ENCODE data around the gene SPNS1.
A peak's percentile ranks its signal among the peaks of the same experiment; 100 is the strongest.
"Not testable (repeated sequence)": the region's sequence is repeated elsewhere in the genome, so short reads cannot be mapped to it uniquely, and the experiment has no call there.

SPNS1 gene

DNA sequence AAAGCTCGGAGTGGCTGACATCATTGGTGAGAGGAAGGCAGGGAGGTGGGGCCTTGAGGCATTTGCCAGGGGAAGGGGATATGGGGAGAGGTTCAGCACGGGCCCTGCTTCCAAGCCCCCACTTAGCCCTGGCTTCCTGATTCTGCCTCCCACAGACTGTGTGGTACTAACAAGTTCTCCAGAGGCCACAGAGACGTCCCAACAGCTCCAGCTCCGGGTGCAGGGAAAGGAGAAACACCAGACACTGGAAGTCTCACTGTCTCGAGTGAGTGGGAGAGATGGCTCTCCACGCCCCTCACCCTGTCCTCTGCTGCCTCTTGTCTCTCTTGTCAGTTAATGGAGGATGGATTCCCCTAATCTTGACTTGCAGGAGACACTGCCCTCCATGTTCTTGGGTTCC is 15.7 kb upstream of the SPNS1 start:
- no peak for DNase-seq

DNA sequence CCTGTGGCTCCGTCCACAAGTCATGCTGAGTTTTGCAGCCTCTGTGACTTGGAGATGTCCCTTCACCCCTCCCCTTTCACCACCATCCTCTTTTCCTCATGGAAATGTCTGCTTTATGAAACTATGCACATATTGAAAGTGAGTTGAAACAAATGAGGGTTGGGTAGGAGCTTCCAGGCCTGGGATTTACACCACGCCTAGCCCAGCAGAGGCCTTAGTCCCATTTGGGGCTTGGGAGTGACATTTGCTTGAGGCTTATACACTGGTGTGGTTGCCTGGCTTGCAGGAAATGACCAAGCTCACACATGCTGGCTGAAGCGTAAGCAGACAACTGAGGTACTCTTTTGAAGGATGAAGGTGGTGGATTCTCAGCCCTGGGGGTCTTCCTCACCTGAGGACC is 10.5 kb upstream of the SPNS1 start:
- DNase-seq, result no peak

DNA sequence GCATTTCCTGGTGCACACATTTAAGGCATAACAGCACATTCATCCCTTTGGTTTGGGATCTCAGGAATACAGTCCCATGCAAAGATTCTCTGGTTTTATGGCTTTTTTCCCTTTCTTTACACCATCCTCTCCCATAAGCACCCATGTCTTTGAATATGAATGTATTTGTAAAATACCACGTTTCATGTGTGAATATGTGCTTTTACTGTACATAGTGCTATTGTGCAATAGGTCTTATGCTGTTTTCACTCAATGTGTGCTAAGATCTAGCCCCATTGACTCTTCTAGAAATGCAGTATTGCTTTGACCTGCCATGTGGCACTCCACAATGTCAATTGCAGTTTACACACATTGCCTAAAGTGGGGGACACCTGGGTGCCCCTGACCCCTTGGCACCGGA is 10.1 kb upstream of the SPNS1 start:
- DNase-seq, result no peak

GRCh38 chr16:28967156-28967555 is 7.4 kb upstream of the SPNS1 start:
- DNase-seq, result no peak

DNA sequence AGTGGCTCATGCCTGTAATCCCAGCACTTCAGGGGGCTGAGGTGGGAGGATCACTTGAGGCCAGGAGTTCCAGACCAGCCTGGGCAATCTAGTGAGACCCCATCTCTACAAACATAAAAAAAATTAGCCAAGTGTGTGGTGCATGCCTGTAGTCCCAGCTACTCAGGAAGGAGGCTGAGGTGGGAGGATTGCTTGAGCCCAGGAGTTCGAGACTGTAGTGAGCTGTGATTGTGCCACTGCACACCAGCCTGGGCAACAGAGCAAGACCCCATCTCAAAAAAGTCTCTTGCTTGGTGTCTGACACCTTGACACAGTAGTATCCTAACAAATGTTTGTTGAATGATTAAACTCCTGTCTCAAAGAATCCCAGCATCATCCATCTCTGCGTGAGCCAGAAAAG is 4.9 kb upstream of the SPNS1 start:
- DNase-seq, result not testable (repeated sequence)

- no peak for DNase-seq
Measured at GRCh38 chr16:28974007-28974436, 556 bp upstream of the SPNS1 start.

DNA sequence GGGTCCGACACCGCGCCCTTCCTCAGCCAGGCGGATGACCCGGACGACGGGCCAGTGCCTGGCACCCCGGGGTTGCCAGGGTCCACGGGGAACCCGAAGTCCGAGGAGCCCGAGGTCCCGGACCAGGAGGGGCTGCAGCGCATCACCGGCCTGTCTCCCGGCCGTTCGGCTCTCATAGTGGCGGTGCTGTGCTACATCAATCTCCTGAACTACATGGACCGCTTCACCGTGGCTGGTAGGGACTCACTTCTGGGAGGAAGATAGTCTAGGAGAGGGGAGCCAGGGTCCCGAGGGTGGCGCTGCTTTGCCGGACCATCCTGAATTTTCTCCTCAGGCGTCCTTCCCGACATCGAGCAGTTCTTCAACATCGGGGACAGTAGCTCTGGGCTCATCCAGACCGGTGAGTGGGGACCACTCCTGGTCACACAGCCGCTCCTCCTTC is 601 bp downstream of the SPNS1 start:
- DNase-seq, result no peak

DNA sequence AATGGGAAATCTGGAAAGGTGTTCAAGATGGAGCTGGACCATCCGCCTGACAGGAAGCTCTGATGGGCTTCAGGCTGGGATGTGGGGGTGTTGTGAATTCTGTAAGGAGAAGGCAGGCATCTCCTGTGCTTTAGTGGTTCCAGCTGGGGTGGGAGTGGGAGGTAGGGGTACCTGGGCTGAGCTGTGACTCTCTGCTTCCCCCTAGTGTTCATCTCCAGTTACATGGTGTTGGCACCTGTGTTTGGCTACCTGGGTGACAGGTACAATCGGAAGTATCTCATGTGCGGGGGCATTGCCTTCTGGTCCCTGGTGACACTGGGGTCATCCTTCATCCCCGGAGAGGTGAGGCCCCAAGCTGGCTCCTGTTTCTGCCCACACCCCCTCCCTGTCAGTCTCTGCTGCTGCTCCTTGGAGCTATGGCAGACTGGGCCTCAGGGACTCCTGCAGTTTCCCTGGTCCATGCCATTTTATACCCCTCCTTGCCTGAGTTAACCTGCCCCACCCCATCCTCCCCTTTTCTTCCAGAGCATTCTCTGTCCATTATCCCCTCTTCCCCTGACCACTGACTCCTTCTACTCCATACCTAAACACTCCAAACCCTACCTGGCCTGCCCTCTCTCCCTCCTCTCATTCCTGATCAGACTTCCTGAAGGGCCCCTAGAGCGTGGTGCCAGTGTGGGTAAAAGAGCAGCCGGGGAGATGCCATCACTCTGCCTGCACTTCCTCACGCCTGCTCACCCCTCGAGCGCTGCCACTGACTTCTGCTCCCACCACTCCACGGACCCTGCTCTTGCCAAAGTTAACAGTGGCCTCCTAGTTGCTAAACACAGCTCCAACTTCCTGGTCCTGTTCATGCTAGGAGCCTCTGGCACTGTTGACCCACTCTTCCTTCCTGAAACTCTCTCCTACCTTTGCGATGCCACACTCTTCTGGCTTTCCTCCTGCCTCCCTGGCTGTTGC is 3.4 kb downstream of the SPNS1 start:
- no peak for DNase-seq

- DNase-seq, result not testable (repeated sequence)
Measured at GRCh38 chr16:28980330-28980729, 5.8 kb downstream of the SPNS1 start.

GRCh38 chr16:28980929-28981328 is 6.4 kb downstream of the SPNS1 start:
- DNase-seq, result no peak

GRCh38 chr16:28981517-28981916 is 6.9 kb downstream of the SPNS1 start:
- DNase-seq, result peak; percentile 67

DNA sequence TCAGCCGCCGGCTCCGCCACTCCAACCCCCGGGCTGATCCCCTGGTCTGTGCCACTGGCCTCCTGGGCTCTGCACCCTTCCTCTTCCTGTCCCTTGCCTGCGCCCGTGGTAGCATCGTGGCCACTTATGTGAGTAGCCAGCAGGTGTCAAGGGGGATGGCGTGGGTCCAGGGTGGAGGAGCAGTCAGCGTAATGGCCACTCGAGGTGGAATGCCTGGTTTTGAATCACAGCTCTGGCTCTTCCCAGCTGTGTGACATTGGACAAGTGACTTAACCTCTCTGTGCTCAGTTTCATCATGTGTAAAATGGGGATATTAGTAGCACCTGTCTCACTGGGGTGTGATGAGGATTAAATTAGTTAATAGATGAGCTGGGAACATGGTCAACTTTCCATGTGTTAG is 7.8 kb downstream of the SPNS1 start:
- DNase-seq, result no peak

- no peak for DNase-seq
Measured at GRCh38 chr16:28982949-28983348, 8.4 kb downstream of the SPNS1 start.

GRCh38 chr16:28983644-28984043 is 9.1 kb downstream of the SPNS1 start:
- no peak for DNase-seq

- no peak for DNase-seq
Measured at GRCh38 chr16:28984091-28984490, 9.5 kb downstream of the SPNS1 start.

GRCh38 chr16:28984619-28985135 is 10.1 kb downstream of the SPNS1 start, which contains the start of gene LAT:
Gene LAT, plus strand, starts transcription at chr16:28985052. Its CDS starts 366 bp downstream, at chr16:28985418.
- DNase-seq, result peak; percentile 69

- no peak for DNase-seq
Measured at GRCh38 chr16:28985211-28986041, 10.8 kb downstream of the SPNS1 start.

GRCh38 chr16:28986046-28986445 is 11.5 kb downstream of the SPNS1 start:
- DNase-seq, result no peak

DNA sequence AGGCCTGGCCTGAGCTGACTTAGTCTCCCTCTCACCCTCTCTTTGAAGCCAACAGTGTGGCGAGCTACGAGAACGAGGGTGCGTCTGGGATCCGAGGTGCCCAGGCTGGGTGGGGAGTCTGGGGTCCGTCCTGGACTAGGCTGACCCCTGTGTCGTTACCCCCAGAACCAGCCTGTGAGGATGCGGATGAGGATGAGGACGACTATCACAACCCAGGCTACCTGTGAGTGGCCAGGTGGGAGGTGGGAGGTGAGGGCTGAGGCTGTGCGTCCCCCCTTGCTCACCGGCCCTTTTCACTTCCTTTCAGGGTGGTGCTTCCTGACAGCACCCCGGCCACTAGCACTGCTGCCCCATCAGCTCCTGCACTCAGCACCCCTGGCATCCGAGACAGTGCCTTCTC is 11.9 kb downstream of the SPNS1 start:
- DNase-seq, result no peak

- DNase-seq, result no peak
Measured at GRCh38 chr16:28987170-28987853, 12.7 kb downstream of the SPNS1 start.

DNA sequence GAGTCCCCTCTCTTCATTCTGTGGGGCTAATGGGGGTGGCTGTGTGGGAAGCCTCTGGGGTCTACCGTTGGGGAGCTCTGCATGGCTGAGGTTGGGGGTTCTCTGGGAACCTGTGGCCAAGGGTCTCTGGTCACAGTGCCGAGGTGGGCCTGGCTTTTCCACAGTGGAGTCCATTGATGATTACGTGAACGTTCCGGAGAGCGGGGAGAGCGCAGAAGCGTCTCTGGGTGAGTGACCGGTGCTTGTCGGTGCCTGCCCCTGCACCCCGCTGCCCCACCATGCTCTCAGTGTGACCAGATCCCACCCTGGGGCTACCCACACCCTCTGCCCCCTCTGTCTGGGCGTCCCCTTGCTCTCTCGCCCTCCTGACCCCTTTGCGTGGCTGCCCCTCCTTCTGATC is 14.8 kb downstream of the SPNS1 start:
- DNase-seq, result no peak

DNA sequence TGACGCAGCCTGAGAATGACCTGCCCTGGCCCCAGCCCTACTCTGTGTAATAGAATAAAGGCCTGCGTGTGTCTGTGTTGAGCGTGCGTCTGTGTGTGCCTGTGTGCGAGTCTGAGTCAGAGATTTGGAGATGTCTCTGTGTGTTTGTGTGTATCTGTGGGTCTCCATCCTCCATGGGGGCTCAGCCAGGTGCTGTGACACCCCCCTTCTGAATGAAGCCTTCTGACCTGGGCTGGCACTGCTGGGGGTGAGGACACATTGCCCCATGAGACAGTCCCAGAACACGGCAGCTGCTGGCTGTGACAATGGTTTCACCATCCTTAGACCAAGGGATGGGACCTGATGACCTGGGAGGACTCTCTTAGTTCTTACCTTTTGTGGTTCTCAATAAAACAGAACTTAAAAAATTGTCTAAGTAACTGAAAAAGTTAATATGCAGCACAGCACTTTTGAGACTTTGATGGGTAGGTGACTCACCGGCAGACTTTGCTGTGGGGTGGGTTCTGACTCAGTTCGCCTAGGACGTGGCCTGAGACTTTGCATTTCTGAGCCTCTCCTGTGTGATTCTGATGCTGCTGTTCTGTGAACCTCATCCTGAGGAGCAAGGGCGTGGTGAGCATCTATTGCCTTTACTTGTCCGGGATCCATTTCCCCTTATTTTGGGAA is 15.9 kb downstream of the SPNS1 start:
- peak; percentile 82 for DNase-seq

All from stimulated activated CD4-positive, alpha-beta T cell treated with anti-CD3 and anti-CD28 coated beads, Interleukin-1b, Interleukin-23, amount 100 ng/mL, for 48 hours (primary cell).